Calu3 (cell line): Measurements from ENCODE around the gene S1PR4. TPM values are rescaled to one million over a fixed set of nuclear protein-coding genes. Genes with fewer than 3 reads are reported as not detected.

ENCODE experiments used
- BruUV-seq: library from RNA; stranded (reverse); fragments of 400-500 nt; replicated peaks from 2 replicates; lab custom pipeline; 2021; lab: Mats Ljungman, UMichigan
- CTCF ChIA-PET: fragments of 300-600 bp; sonication (Branson Sonifier 250); formaldehyde crosslinking; loops from one replicate; lab custom pipeline; 2022; ENCODE audit warnings: antibody characterized with exemption; lab: Charles Lee
- DNase-seq: peaks from one replicate; pipeline ENCODE4 v3.0.0; 2022
- H3K27ac Mint-ChIP-seq: one replicate; pipeline ENCODE4 v1.8.0; 2022; ENCODE audit warnings: mixed read lengths; ENCODE audit not compliant: unreplicated experiment
- H3K27me3 Mint-ChIP-seq: one replicate; pipeline ENCODE4 v1.8.0; 2022; ENCODE audit warnings: mixed read lengths; ENCODE audit not compliant: unreplicated experiment
- H3K36me3 Mint-ChIP-seq: one replicate; pipeline ENCODE4 v1.8.0; 2022; ENCODE audit warnings: mild to moderate bottlenecking, moderate library complexity, mixed read lengths; ENCODE audit not compliant: insufficient read depth, unreplicated experiment
- H3K4me1 Mint-ChIP-seq: one replicate; pipeline ENCODE4 v1.8.0; 2022; ENCODE audit warnings: mild to moderate bottlenecking, low read depth, mixed read lengths; ENCODE audit not compliant: unreplicated experiment
- H3K4me3 Mint-ChIP-seq: one replicate; pipeline ENCODE4 v1.8.0; 2022; ENCODE audit warnings: mild to moderate bottlenecking, low read depth, moderate library complexity, mixed read lengths; ENCODE audit not compliant: unreplicated experiment
- H3K9me3 Mint-ChIP-seq: one replicate; pipeline ENCODE4 v1.8.0; 2022; ENCODE audit warnings: low read depth, mixed read lengths; ENCODE audit not compliant: unreplicated experiment
- CTCF ChIP-seq: fragments of 200-600 bp; IDR thresholded peaks from one replicate; pipeline ENCODE4 v1.8.0; 2022; ENCODE audit warnings: antibody characterized with exemption; ENCODE audit not compliant: unreplicated experiment
- intact Hi-C: fragments of 100-400 bp; cut with micrococcal nuclease; formaldehyde crosslinking; loops from one replicate; pipeline ENCODE4 v1.10.0; 2022; ENCODE audit not compliant: unreplicated experiment
- total RNA-seq: library from RNA; stranded (reverse); gene quantifications from 2 replicates; pipeline ENCODE4 v1.2.3, GENCODE V29; 2022

The S1PR4 gene
- total RNA-seq, 1 experiment from 2014 or later: not detected

- Mint-ChIP-seq H3K36me3 (no peaks in the 10 kb centered on the region), H3K9me3 (no peaks in the 10 kb centered on the region), H3K27me3 (no peaks in the 10 kb centered on the region), H3K4me1 (no peaks in the 10 kb centered on the region), H3K27ac (no peak overlapping the region), H3K4me3 (no peak overlapping the region)
- no peak for DNase-seq
- no peak for TF ChIP-seq CTCF
- intact Hi-C loops: no loop called here
- CTCF ChIA-PET: no interaction called here
- no TSS peak for BruUV-seq
Observed at GRCh38 chr19:3145909-3146676, 32.5 kb upstream of the S1PR4 start.

DNA sequence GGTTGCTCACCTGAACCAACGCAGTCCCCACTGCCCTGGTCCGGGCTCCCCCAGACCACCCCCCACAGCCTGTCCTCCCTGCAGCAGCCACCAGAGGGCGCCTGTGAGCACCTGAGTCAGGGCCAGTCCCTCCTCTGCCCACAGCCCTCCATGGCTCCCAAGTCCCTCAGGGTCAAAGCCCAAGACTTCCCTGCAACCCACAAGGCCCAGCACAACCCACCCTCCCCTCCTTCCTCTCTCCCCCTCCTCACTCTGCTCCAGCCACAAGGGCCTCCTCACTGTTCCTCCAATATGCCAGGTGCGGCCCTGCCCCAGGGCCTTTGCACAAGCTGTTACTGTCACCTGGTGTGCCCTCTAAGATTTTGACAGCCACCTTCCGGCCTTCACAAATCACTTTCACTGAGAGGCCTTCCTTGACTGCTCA lies 31.9 kb upstream of the S1PR4 start:
- Mint-ChIP-seq H3K9me3 (no peaks in the 10 kb centered on the region), H3K27ac (no peak overlapping the region), H3K27me3 (no peaks in the 10 kb centered on the region), H3K36me3 (no peaks in the 10 kb centered on the region), H3K4me1 (no peaks in the 10 kb centered on the region), H3K4me3 (no peak overlapping the region)
- peak; percentile 53 for TF ChIP-seq CTCF
- DNase-seq: peak; percentile 42
- no TSS peak for BruUV-seq
- intact Hi-C loops: no loop called here
- CTCF ChIA-PET: no interaction called here

DNA sequence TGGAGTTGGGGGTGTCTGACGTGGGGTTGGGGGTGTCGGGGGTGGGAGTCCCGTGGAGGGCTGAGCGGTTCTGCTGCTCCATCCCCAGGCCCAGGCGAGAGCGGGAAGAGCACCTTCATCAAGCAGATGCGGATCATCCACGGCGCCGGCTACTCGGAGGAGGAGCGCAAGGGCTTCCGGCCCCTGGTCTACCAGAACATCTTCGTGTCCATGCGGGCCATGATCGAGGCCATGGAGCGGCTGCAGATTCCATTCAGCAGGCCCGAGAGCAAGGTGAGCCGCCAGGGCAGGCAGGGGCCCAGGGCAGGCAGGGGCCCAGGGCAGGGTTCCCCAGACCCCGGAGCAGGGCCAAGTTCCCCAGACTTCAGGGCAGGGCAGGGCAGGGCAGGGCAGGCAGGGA lies 30.1 kb upstream of the S1PR4 start:
- CTCF ChIA-PET: no interaction called here
- H3K4me3 Mint-ChIP-seq: no peak overlapping the region
- no peaks in the 10 kb centered on the region for H3K4me1 Mint-ChIP-seq
- no peaks in the 10 kb centered on the region for H3K36me3 Mint-ChIP-seq
- intact Hi-C loops: no loop called here
- no peak for DNase-seq
- no peaks in the 10 kb centered on the region for H3K9me3 Mint-ChIP-seq
- BruUV-seq: no TSS peak
- no peaks in the 10 kb centered on the region for H3K27me3 Mint-ChIP-seq
- TF ChIP-seq CTCF: no peak
- no peak overlapping the region for H3K27ac Mint-ChIP-seq

- CTCF ChIA-PET: no interaction called here
- Mint-ChIP-seq H3K27me3 (no peaks in the 10 kb centered on the region), H3K36me3 (no peaks in the 10 kb centered on the region), H3K4me3 (no peak overlapping the region), H3K4me1 (no peaks in the 10 kb centered on the region), H3K9me3 (no peaks in the 10 kb centered on the region), H3K27ac (no peak overlapping the region)
- TF ChIP-seq CTCF: no peak
- DNase-seq: no peak
- intact Hi-C loops: no loop called here
- no TSS peak for BruUV-seq
Observed at GRCh38 chr19:3149089-3149488, 29.5 kb upstream of the S1PR4 start.
